ENCODE results near the gene RHBDL1.

- TF ChIP-seq CTCF (IDR thresholded peaks at IDR 0.05) (no peak), POLR2AphosphoS5 (IDR thresholded peaks at IDR 0.05) (no peak), POLR2A (IDR thresholded peaks at IDR 0.05) (no peak)
Measured at GRCh38 chr16:671353-672131, 3.9 kb upstream of the RHBDL1 start.
